Stimulated activated CD8-positive, alpha-beta memory T cell treated with anti-CD3 and anti-CD28 coated beads, Interleukin-4, amount 100 ng/mL, for 24 hours (primary cell): Measurements from ENCODE around the gene CSNK2A3.
"Not testable (repeated sequence)": the region's sequence is repeated elsewhere in the genome, so short reads cannot be mapped to it uniquely, and the experiment has no call there.

Experiments used
- DNase-seq: peaks from one replicate; pipeline ENCODE4 v3.0.0-alpha.2; 2020; ENCODE audit warnings: low read depth

CSNK2A3 gene

DNA sequence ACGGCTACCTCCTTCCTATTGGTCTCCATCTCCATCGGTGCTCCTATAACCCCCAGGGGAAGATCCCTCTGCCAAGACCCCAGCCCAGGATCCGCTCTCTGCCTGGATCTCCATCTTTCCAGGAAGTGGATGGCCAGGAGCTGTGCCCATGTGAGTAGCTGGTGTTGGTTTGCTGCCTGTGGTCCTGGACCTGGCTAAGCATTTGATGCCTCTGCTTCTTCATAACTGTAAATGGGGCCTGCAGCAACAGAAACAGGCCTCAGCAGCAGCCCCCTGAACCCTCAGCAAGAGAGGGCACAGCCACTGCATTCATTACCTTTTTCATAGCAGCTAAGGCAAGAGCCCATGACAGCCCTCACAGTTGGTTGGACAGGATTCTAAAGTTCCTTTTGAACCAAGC lies 26.6 kb upstream of the CSNK2A3 start:
- no peak for DNase-seq

- DNase-seq, result no peak
Measured at GRCh38 chr11:11378184-11378940, 25.3 kb upstream of the CSNK2A3 start.

- no peak for DNase-seq
Measured at GRCh38 chr11:11374358-11375148, 21.5 kb upstream of the CSNK2A3 start.

DNA sequence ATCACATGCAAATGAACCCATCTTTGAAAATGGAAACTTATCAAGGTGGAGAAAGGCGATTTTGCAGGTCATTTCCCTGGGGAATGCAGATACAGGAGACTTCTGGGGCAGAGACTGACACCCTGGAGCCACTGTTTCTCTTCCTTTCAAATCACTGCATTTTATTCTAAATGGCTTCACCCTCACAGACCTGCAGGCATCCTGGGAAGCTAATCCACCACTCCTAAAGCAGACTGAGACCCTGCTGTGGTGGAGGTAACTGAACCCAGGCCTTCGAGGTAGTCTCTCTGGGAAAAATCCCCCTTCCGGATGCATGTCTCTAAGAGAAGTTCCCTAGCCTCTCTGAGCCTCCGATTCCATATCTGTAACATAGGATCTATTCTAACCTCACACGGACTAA lies 20.9 kb upstream of the CSNK2A3 start:
- no peak for DNase-seq

- DNase-seq, result no peak
Measured at GRCh38 chr11:11372461-11372860, 19.4 kb upstream of the CSNK2A3 start.

DNA sequence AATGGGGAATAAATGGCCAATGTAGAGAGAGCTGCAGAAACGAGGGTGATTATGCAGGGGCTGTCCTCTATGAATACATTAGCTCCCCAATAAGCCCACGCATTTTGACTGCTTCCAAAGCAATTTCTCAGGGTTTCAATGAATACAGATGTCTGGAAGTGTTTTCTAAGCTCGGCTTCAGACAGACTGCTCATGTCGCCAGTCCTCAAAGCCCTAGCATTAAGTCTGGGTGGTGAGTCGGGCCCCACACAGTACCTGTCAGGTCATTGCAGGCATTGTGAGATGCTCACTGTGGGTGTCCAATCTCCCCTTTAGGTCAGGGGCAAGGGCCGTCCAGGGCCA lies 17.9 kb upstream of the CSNK2A3 start:
- DNase-seq, result no peak

DNA sequence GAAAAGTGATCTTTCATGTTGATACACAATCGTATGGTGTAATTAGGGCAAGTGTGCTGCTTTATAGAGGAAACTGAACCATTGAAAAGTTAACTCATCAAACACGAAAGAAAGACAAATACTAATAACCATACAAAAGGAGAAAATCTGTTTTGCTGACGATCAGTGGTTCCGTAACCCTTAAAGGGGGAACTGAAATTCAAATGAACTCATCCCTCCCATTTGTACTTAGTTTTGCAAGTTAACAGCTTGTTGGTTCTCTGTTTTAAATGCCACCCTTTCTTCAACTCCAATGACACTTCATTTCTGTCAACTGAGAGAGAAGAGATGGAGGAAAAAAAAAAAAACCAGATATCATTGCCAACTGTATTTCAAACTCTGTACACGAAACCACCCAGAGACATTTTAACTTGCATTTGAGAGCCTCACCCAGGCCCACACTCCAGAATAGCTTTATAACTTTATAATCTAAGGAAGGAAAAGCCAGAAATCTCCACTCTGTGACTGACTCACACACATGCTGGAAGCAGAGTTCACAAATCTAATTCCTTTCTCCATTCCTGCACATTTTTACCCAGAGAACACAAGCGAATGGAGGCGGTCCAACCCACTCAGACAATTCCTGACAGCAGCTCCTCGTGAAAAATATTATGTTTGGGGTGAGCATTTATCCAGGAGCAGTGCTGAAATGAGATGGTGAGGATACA lies 17.4 kb upstream of the CSNK2A3 start:
- DNase-seq, result no peak

DNA sequence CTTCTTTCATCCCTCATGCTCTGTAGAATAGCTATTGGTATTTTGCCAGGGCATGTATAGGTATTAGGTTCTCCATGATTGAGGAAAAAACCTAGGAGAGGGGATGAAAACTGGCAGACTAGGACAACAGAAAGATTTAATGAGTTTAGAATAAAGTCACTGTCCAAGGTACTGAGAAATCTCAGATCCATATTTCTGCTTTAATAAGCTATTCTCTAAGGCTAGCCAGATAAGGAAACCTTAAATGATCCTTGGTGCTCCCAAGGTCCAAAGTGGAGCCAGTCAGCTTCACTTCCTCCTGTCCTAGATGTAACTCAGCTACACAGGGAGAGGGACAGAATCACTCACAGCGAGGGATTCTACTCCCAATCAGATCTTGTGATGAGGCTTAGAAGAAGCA lies 13.7 kb upstream of the CSNK2A3 start:
- no peak for DNase-seq

DNA sequence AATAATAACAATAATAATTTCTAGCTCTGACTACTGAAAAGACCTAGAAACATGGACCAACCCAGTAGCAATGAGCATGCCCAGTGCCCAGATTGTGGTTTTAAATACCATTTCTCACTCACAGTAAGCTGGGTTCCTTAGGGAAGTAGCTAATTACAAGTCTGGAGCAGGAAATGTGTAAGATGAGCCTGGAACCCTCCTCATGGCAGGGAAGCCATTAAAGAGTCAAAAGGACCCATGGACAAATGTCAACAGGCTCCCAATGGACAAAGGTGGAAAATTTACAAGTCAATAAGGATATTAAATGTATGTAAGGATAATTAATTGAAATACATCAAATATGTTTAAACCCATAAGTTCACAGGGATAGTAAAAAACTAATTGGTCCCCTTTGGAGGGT lies 10.6 kb upstream of the CSNK2A3 start:
- DNase-seq, result no peak

- no peak for DNase-seq
Measured at GRCh38 chr11:11359611-11360010, 6.6 kb upstream of the CSNK2A3 start.

- no peak for DNase-seq
Measured at GRCh38 chr11:11356842-11357241, 3.8 kb upstream of the CSNK2A3 start.

- not testable (repeated sequence) for DNase-seq
Measured at GRCh38 chr11:11351851-11352250, 1.2 kb downstream of the CSNK2A3 start.

- no peak for DNase-seq
Measured at GRCh38 chr11:11351042-11351586, 1.9 kb downstream of the CSNK2A3 start.

- no peak for DNase-seq
Measured at GRCh38 chr11:11349870-11350337, 3.1 kb downstream of the CSNK2A3 start.

DNA sequence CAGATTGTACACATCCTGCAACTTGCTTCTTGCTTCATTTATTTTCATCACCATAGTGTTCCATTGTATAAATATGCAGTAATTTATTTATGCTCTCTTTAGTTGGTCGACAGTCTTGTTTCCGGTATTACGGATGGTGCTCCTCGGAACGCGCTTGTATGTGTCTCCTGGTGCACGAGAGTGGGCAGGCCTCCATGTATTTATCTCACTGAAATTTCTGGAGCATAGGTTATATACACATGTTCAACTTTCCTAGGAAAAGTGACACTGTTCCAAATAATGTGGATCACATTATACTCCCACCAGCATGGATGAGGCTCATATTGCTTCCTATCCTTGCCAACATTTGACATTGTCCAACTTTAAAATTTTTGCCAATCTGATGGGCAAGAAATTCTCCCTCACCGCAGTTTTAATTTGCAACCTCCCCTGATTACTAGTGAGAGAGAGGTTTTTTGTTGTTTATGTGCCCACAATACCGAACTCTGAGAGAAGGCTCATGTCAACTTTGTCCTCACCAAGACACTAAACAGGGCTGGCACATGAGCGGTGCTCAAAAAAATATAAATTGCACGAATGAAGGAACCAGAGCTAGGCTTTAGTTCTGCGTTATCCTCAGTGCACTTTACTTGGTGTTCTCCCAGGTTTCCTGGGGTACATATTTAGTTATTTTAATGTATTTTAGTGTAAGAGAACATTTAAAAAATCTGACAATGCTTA lies 3.8 kb downstream of the CSNK2A3 start:
- DNase-seq, result no peak

DNA sequence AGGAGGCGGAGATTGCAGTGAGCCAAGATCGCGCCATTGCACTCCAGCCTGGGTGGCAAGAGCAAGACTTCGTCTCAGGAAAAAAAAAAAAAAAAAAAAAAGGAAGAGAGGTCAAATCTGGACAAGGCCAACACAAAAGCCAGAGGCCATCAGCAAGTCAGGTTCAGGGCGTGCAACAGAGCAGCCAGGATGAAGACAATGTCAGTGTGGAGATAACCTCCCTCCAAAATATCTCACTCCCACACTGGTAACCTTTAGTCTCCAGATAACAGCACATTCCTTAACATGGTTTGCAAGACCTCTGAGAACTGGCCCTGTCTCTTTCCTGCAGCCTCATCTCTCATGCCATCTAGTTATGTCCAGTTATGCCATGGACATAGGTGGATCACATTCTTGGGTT lies 4.7 kb downstream of the CSNK2A3 start:
- no peak for DNase-seq

DNA sequence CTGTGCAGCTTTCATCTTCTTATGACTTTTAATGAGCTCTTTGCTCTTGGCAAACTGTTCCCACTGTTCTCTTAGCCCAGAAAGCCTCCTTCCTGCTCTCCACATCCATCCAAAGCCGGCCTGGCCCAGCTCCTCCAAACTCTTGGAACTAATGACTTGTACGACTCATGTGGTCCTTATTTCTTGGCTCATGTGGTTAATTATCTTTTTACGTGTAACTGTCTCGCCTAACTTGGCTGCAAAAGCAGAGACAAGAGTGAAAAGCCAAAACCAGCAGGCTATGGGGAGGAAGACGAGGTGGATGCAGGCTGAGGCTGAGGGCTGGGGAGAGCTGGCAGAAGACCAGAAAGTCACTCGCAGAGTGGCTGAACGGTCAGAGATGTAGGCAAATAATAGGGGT lies 5.5 kb downstream of the CSNK2A3 start:
- DNase-seq, result no peak

DNA sequence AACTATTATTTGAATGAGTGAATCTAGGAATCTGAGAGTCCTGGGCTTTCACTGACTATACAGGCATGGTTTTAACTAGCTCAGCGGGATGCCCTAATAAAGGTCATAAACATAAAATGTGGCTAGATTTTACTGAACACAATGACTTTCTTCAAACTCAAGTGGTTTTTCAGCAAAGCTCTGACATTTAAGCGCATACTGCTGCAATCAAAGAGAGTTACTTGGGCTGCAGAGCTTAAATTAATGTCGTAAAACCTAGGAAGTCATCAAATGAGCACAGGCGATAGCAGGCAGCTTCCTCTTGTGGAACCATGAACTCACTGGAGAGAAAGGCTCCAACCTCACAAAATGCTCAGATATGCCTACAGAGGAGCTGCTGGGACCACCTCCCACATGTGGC lies 6.7 kb downstream of the CSNK2A3 start:
- DNase-seq, result no peak

DNA sequence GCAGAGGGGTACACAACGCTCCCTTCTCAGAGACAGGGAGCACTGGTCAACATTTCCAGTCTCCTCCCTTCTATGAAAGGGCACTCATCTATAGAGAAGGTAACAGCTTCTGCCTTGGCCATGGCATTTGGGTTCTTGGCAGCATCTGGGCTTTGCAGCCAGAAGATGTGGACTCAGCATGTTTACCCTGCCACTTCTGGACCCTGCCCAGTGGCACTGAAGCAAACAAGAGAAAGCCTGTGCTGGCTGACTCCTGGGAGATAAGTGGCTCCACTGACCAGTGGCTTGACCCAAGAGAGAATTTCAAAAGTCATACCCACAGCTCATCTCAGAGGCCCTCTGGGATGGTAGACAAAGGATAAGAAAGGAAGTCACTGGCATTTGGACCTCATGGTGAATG lies 8.0 kb downstream of the CSNK2A3 start:
- DNase-seq, result no peak

- DNase-seq, result no peak
Measured at GRCh38 chr11:11344045-11344444, 9.0 kb downstream of the CSNK2A3 start.

DNA sequence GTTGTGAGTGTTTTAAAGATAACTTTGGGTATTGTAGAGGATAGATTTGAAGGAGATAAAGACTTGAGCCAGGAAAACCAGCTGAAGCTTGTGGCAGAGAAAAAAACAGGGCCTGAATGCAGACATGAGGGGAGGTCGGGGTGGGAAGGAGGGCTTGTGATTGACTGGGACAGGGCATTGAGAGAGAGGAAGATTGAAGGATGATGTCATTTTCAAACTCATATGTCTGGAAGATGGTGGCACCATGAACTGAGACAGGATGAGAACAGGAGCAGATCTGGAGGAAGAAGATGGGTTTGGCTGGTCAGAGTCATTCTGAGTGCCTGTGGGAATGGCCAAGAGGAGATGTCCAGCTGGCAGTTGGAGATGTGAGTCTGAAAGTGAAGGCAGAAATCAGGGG lies 14.7 kb downstream of the CSNK2A3 start:
- DNase-seq, result no peak

DNA sequence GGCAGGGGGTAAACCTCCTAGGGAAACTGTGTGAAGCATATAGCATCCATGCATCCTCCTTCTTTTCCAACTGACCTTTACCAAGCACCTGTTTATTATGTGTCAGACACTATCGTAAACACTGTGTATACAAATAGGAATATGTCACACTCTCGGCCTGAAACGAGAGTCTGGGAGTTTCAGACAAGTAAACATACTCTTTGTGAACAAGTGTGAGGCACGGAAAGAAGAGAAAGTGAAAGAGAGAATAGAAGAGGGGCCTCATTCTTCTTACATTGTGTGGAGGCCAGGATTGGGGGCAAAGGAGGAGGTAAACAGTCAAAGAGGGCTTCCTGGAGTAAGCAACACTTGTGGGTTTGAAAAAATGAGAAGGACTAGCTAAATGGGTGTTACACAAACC lies 16.4 kb downstream of the CSNK2A3 start:
- DNase-seq, result no peak
